Measurements from ENCODE around the gene IL1RAPL2. TPM values are rescaled to one million over a fixed set of nuclear protein-coding genes. Genes with fewer than 3 reads are reported as not detected.

Gene IL1RAPL2
- total RNA-seq, 4 donors from 2014 or later: not detected

- no peak for DNase-seq
- H3K4me3 ChIP-seq: no peak overlapping the region
- no peaks in the 10 kb centered on the region for H3K27me3 ChIP-seq
- H3K9me3 ChIP-seq: no peaks in the 10 kb centered on the region
- H3K4me1 ChIP-seq: no peaks in the 10 kb centered on the region
- H3K36me3 ChIP-seq: no peaks in the 10 kb centered on the region
- H3K27ac ChIP-seq: no peak overlapping the region
- TF ChIP-seq CTCF (IDR thresholded peaks at IDR 0.05) (no peak), POLR2A (IDR thresholded peaks at IDR 0.05) (no peak)
Measured at GRCh38 chrX:105116486-105116885, 550.5 kb downstream of the IL1RAPL2 start.

DNA sequence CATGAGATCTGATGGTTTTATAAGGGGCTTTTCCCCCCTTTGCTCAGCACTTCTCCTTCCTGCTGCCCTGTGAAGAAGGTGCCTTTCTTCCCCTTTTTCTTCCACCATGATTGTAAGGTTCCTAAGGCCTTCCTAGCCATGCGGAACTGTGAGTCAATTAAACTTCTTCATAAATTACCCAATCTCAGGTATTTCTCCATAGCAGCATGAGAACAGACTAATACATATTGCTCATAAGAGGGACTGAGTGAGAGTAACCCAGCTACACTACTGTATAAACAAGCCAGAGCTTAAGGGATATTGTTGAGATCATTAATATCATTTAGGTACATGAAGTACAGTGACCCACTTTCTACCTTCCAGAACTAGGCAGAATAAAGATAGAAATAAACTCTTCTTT, 551.6 kb downstream of the IL1RAPL2 start:
- Histone ChIP-seq H3K36me3 (no peaks in the 10 kb centered on the region), H3K4me3 (no peak overlapping the region), H3K27me3 (no peaks in the 10 kb centered on the region), H3K9me3 (no peaks in the 10 kb centered on the region), H3K27ac (no peak overlapping the region), H3K4me1 (no peaks in the 10 kb centered on the region)
- no peak for TF ChIP-seq POLR2A (IDR thresholded peaks at IDR 0.05)
- TF ChIP-seq CTCF (IDR thresholded peaks at IDR 0.05): no peak
- no peak for DNase-seq

DNA sequence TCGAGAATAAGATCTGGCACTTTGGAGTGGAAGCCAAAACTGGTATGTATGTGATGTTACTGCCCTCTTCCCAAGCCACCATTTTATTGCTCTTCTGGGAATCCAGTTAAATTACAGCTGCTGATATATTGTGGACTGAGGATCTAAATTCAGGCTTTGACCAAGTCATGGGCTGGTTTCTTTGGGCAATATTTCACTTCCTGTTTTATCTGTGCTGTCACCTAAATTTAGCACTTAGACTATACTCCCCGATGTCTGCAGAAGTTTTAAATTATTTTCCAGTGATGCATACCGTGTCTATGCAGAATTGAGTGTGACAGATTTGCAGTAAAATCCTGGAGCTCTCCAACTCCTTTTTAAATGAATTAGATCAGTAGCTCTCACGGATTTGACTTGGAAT, 554.5 kb downstream of the IL1RAPL2 start:
- no peaks in the 10 kb centered on the region for H3K9me3 ChIP-seq
- no peak overlapping the region for H3K4me3 ChIP-seq
- no peaks in the 10 kb centered on the region for H3K4me1 ChIP-seq
- no peak overlapping the region for H3K27ac ChIP-seq
- H3K36me3 ChIP-seq: no peaks in the 10 kb centered on the region
- no peaks in the 10 kb centered on the region for H3K27me3 ChIP-seq
- TF ChIP-seq CTCF (IDR thresholded peaks at IDR 0.05) (no peak), POLR2A (IDR thresholded peaks at IDR 0.05) (no peak)
- no peak for DNase-seq

DNA sequence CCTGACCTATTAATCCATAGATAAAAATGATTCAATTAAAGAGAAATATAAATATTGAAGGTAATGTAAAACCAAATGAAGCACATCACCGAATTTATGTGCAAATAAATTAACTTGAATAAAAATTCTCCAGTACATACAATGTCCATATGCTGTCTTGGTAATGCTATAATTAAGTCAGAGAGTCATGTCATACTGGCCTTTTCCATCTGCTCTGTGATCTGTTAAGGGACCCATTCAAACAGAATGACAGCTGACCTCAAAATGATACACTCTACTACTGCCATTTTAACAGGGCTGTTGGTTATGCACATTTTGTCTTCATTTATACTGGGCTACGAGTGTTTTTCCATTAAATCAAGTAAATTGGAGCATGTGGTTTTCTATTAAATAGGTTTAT, 555.2 kb downstream of the IL1RAPL2 start:
- Histone ChIP-seq H3K36me3 (no peaks in the 10 kb centered on the region), H3K27ac (no peak overlapping the region), H3K27me3 (no peaks in the 10 kb centered on the region), H3K4me3 (no peak overlapping the region), H3K4me1 (no peaks in the 10 kb centered on the region), H3K9me3 (no peaks in the 10 kb centered on the region)
- TF ChIP-seq POLR2A (IDR thresholded peaks at IDR 0.05) (no peak), CTCF (IDR thresholded peaks at IDR 0.05) (no peak)
- DNase-seq: no peak

- TF ChIP-seq POLR2A (IDR thresholded peaks at IDR 0.05): no peak
- TF ChIP-seq CTCF (IDR thresholded peaks at IDR 0.05): no peak
- no peak for DNase-seq
- Histone ChIP-seq H3K36me3 (no peaks in the 10 kb centered on the region), H3K27me3 (no peaks in the 10 kb centered on the region), H3K4me1 (no peaks in the 10 kb centered on the region), H3K27ac (no peak overlapping the region), H3K9me3 (no peaks in the 10 kb centered on the region), H3K4me3 (no peak overlapping the region)
Measured at GRCh38 chrX:105126201-105126600, 560.2 kb downstream of the IL1RAPL2 start.

DNA sequence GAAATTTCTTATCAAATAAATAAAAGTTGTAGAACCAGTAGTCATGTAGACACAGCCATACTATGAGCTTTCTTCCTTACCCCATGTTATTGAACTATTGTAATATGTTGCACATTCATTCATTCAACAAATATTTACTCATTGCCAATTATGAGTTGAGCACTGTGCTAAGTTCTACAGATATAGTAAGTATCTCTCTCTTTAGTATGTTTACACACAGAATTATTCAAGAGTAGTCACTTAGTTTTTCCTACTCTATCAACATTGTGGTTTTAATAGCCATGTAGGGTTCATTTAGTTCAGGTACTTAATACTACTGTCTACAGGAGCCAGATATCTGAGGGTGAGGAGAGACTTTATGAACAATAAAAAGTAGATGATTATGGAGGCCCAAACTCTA, 568.3 kb downstream of the IL1RAPL2 start:
- Histone ChIP-seq H3K4me1 (no peaks in the 10 kb centered on the region), H3K9me3 (no peaks in the 10 kb centered on the region), H3K27ac (no peak overlapping the region), H3K4me3 (no peak overlapping the region), H3K27me3 (no peaks in the 10 kb centered on the region), H3K36me3 (no peaks in the 10 kb centered on the region)
- DNase-seq: no peak
- TF ChIP-seq CTCF (IDR thresholded peaks at IDR 0.05) (no peak), POLR2A (IDR thresholded peaks at IDR 0.05) (no peak)
